CD14-positive monocyte (primary cell): Measurements from ENCODE around the gene SPAG8. TPM values are rescaled to one million over a fixed set of nuclear protein-coding genes. Genes with fewer than 3 reads are reported as not detected.

Experiments
- DNase-seq, 3 donors: peaks; one replicate each; pipeline ENCODE4 v3.0.0-alpha.2; 2011 to 2022
- H2AFZ ChIP-seq: 2 replicates; pipeline ENCODE4 v1.6.0; 2012; ENCODE audit warnings: mild to moderate bottlenecking, low read depth, low read length, inconsistent platforms; ENCODE audit not compliant: insufficient read depth, poor library complexity, severe bottlenecking
- H3K27ac ChIP-seq, 2 donors: 1 replicate in 1 of 2; 2 replicates in 1 of 2; pipeline ENCODE4 v1.5.1; 2012 to 2013; ENCODE audit warnings: low read length in 2 of 2, control low read depth in 1 of 2, inconsistent platforms in 1 of 2, low read depth in 1 of 2, mild to moderate bottlenecking in 1 of 2
- H3K27me3 ChIP-seq, 2 donors: one replicate each; pipeline versions ENCODE4 v1.6.0 to v1.6.1; 2011 to 2013; ENCODE audit warnings: low read length in 2 of 2; ENCODE audit not compliant: control insufficient read depth in 2 of 2, insufficient read depth in 2 of 2
- H3K36me3 ChIP-seq, 2 donors: replicated peaks in 1 of 2; 1 replicate in 1 of 2; 2 replicates in 1 of 2; pipeline versions ENCODE4 v1.5.1 to v1.6.1; 2012 to 2013; ENCODE audit warnings: low read length in 2 of 2, control low read depth in 1 of 2, inconsistent platforms in 1 of 2, mild to moderate bottlenecking in 1 of 2; ENCODE audit not compliant: insufficient read depth in 2 of 2, control insufficient read depth in 1 of 2
- H3K4me1 ChIP-seq, 2 donors: 1 replicate in 1 of 2; 2 replicates in 1 of 2; pipeline versions ENCODE4 v1.5.1 to v1.6.1; 2012 to 2013; ENCODE audit warnings: low read length in 2 of 2, control low read depth in 1 of 2, inconsistent platforms in 1 of 2, mild to moderate bottlenecking in 1 of 2, moderate library complexity in 1 of 2; ENCODE audit not compliant: insufficient read depth in 2 of 2, control insufficient read depth in 1 of 2
- H3K4me2 ChIP-seq: replicated peaks from 2 replicates; pipeline ENCODE3; 2012; ENCODE audit warnings: low read length, moderate library complexity, mild to moderate bottlenecking; ENCODE audit not compliant: poor library complexity, severe bottlenecking; ENCODE audit errors: extremely low read depth
- H3K4me3 ChIP-seq, 3 experiments: fragments of 200-600 bp in 1 of 3; sonication (generic) in 1 of 3; replicated peaks in 1 of 3; 1 replicate in 2 of 3; 2 replicates in 1 of 3; pipeline ENCODE4 v1.5.1; 2011 to 2013; ENCODE audit warnings: low read length in 3 of 3, mild to moderate bottlenecking in 3 of 3, control low read depth in 2 of 3, low read depth in 2 of 3, inconsistent platforms in 1 of 3, moderate library complexity in 1 of 3
- H3K79me2 ChIP-seq: 2 replicates; pipeline ENCODE4 v1.6.0; 2012; ENCODE audit warnings: mild to moderate bottlenecking, control low read depth, inconsistent platforms, low read length, moderate library complexity; ENCODE audit not compliant: insufficient read depth
- H3K9ac ChIP-seq: 2 replicates; pipeline ENCODE4 v1.6.0; 2017; ENCODE audit warnings: low read length, mild to moderate bottlenecking; ENCODE audit not compliant: insufficient read depth, poor library complexity, severe bottlenecking
- H3K9me3 ChIP-seq, 2 donors: replicated peaks in 1 of 2; 1 replicate in 1 of 2; 2 replicates in 1 of 2; pipeline versions ENCODE4 v1.5.1 to v1.6.1; 2012 to 2013; ENCODE audit warnings: low read length in 2 of 2, control low read depth in 1 of 2; ENCODE audit not compliant: control insufficient read depth in 1 of 2, insufficient read depth in 1 of 2
- H4K20me1 ChIP-seq: 2 replicates; pipeline ENCODE4 v1.6.0; 2012; ENCODE audit warnings: mild to moderate bottlenecking, low read length, control low read depth, moderate library complexity; ENCODE audit not compliant: insufficient read depth
- H3K27ac Mint-ChIP-seq, 7 donors: one replicate each; pipeline ENCODE4 v1.8.0; 2020; ENCODE audit warnings: mild to moderate bottlenecking in 7 of 7, mixed read lengths in 7 of 7, moderate library complexity in 6 of 7, inconsistent platforms in 2 of 7
- H3K27me3 Mint-ChIP-seq, 3 donors: one replicate each; pipeline ENCODE4 v1.8.0; 2021 to 2022; ENCODE audit warnings: low read depth in 3 of 3, mild to moderate bottlenecking in 3 of 3, mixed read lengths in 3 of 3, moderate library complexity in 3 of 3, inconsistent platforms in 1 of 3
- H3K36me3 Mint-ChIP-seq, 2 donors: one replicate each; pipeline ENCODE4 v1.8.0; 2020; ENCODE audit warnings: mixed read lengths in 2 of 2, inconsistent platforms in 1 of 2, mild to moderate bottlenecking in 1 of 2
- H3K4me1 Mint-ChIP-seq: one replicate; pipeline ENCODE4 v1.8.0; 2020; ENCODE audit warnings: mild to moderate bottlenecking, mixed read lengths
- H3K4me3 Mint-ChIP-seq, 2 donors: one replicate each; pipeline ENCODE4 v1.8.0; 2020; ENCODE audit warnings: mild to moderate bottlenecking in 2 of 2, mixed read lengths in 2 of 2, moderate library complexity in 1 of 2
- H3K9me3 Mint-ChIP-seq, 7 donors: one replicate each; pipeline ENCODE4 v1.8.0; 2020 to 2022; ENCODE audit warnings: mixed read lengths in 7 of 7, mild to moderate bottlenecking in 6 of 7, moderate library complexity in 6 of 7, inconsistent platforms in 2 of 7
- CTCF ChIP-seq: fragments of 200-600 bp; IDR thresholded peaks from one replicate; pipeline ENCODE4 v1.8.0; 2022; ENCODE audit warnings: antibody characterized with exemption, mild to moderate bottlenecking
- whole genome bisulfite sequencing: methylation state at CpG from one replicate; pipeline ENCODE4 v1.1.5; 2013; ENCODE audit warnings: missing lambda C conversion rate; ENCODE audit not compliant: insufficient coverage; 5-methylcytosine and 5-hydroxymethylcytosine counted together
- intact Hi-C, 2 donors: fragments of 100-400 bp; cut with micrococcal nuclease; formaldehyde crosslinking; loops; one replicate each; pipeline versions ENCODE4 v1.15.0 to v1.15.1; 2023
- polyA plus RNA-seq, 3 donors: library from polyadenylated mRNA; depleted of rRNA in 1 of 3; unstranded in 2 of 3; stranded (reverse) in 1 of 3; fragments of 300-500 nt in 2 of 3; fragments of >200 nt in 1 of 3; fragmentation: Illumina TruSeq in 2 of 3; gene quantifications; 1 replicate in 2 of 3; 2 replicates in 1 of 3; pipeline ENCODE4 v1.2.3, GENCODE V29; 2012 to 2021

Gene SPAG8
- polyA plus RNA-seq, 3 donors, result 0.52 to 2.9 (median 0.68) TPM

- H3K36me3 ChIP-seq, result no peaks in the 10 kb centered on the region
- H3K79me2 ChIP-seq, result no peaks in the 10 kb centered on the region
- no peaks in the 10 kb centered on the region for H3K9me3 ChIP-seq
- H3K36me3 Mint-ChIP-seq, result no peaks in the 10 kb centered on the region
- TF ChIP-seq CTCF, result no peak
- H3K4me3 ChIP-seq, result no peak overlapping the region
- H3K27ac Mint-ChIP-seq, result no peak overlapping the region
- no peaks in the 10 kb centered on the region for H3K27me3 ChIP-seq
- H4K20me1 ChIP-seq, result no peaks in the 10 kb centered on the region
- no peaks in the 10 kb centered on the region for H3K9me3 Mint-ChIP-seq
- no peak for DNase-seq
- no peak overlapping the region for H3K9ac ChIP-seq
- no peak overlapping the region for H3K4me3 Mint-ChIP-seq
- H3K27ac ChIP-seq, result no peak overlapping the region
- peaks cover 5 to 10% of the 10 kb centered on the region in 2 donors for H3K4me1 ChIP-seq
- intact Hi-C loops, result no loop called here
- H2AFZ ChIP-seq, result no peak overlapping the region
- H3K27me3 Mint-ChIP-seq, result peaks cover 1 to 8% (median 7%) of the 10 kb centered on the region in 3 donors
- H3K4me2 ChIP-seq, result no peak overlapping the region
- peaks cover 8% of the 10 kb centered on the region for H3K4me1 Mint-ChIP-seq
These were observed 8.0 kb upstream of the SPAG8 start for GRCh38 chr9:35820076-35820475.

- Mint-ChIP-seq H3K27me3 (peaks cover 1 to 8% (median 7%) of the 10 kb centered on the region in 3 donors), H3K4me3 (no peak overlapping the region), H3K27ac (no peak overlapping the region), H3K36me3 (no peaks in the 10 kb centered on the region), H3K4me1 (peaks cover 18% of the 10 kb centered on the region), H3K9me3 (no peaks in the 10 kb centered on the region)
- Histone ChIP-seq H3K4me1 (peaks cover 17 to 22% of the 10 kb centered on the region in 2 donors), H3K27me3 (no peaks in the 10 kb centered on the region), H3K4me2 (no peak overlapping the region), H3K36me3 (no peaks in the 10 kb centered on the region), H2AFZ (no peak overlapping the region), H3K79me2 (peaks cover 4% of the 10 kb centered on the region), H3K27ac (no peak overlapping the region), H3K4me3 (no peak overlapping the region), H4K20me1 (no peaks in the 10 kb centered on the region), H3K9me3 (no peaks in the 10 kb centered on the region), H3K9ac (no peak overlapping the region)
- DNase-seq, result no peak
- intact Hi-C loops, result loop anchor here in 1 of 2 donors (10.0 kb wide), 1 partner anchor 214 kb away; the partner anchor contains the start of gene TESK1
- 100% methylated on average over 3 of the region's 3 CpGs for WGBS
- TF ChIP-seq CTCF, result no peak
These were observed 6.3 kb upstream of the SPAG8 start for GRCh38 chr9:35818341-35818740.
